Measurements from ENCODE around the gene GJD3.

GRCh38 chr17:40345994-40346764 lies 18.4 kb downstream of the GJD3 start:
- TF ChIP-seq CTCF (conservative IDR thresholded peaks at IDR 0.05; ENCODE audit: low read length) (no peak), EZH2phosphoT487 (IDR thresholded peaks at IDR 0.05; ENCODE audit: borderline replicate concordance) (no peak)
